ENCODE data around the gene UBXN4.

UBXN4 gene

GRCh38 chr2:135815269-135815668 is 73.6 kb downstream of the UBXN4 start:
- no peak for DNase-seq

- DNase-seq, result no peak
These were observed 75.8 kb downstream of the UBXN4 start for GRCh38 chr2:135817466-135817865.

GRCh38 chr2:135817951-135818350 is 76.3 kb downstream of the UBXN4 start:
- DNase-seq, result peak; percentile 37

GRCh38 chr2:135818937-135819610 is 77.4 kb downstream of the UBXN4 start:
- peak; percentile 71 for DNase-seq

GRCh38 chr2:135820003-135820618 is 78.5 kb downstream of the UBXN4 start:
- peak; percentile 30 for DNase-seq

- no peak for DNase-seq
These were observed 79.5 kb downstream of the UBXN4 start for GRCh38 chr2:135821190-135821589.

GRCh38 chr2:135822855-135823254 is 81.2 kb downstream of the UBXN4 start:
- DNase-seq, result no peak

GRCh38 chr2:135825131-135825530 is 83.5 kb downstream of the UBXN4 start:
- DNase-seq, result no peak

GRCh38 chr2:135825550-135826176 is 84.0 kb downstream of the UBXN4 start:
- no peak for DNase-seq

- no peak for DNase-seq
These were observed 84.9 kb downstream of the UBXN4 start for GRCh38 chr2:135826544-135826943.

- no peak for DNase-seq
These were observed 87.9 kb downstream of the UBXN4 start for GRCh38 chr2:135829378-135830135.

GRCh38 chr2:135831180-135831812 is 89.6 kb downstream of the UBXN4 start:
- no peak for DNase-seq

- no peak for DNase-seq
These were observed 91.2 kb downstream of the UBXN4 start for GRCh38 chr2:135832891-135833290.

Data from islet precursor cell (in vitro differentiated cells).